ENCODE data around the gene SGTA.

DNA sequence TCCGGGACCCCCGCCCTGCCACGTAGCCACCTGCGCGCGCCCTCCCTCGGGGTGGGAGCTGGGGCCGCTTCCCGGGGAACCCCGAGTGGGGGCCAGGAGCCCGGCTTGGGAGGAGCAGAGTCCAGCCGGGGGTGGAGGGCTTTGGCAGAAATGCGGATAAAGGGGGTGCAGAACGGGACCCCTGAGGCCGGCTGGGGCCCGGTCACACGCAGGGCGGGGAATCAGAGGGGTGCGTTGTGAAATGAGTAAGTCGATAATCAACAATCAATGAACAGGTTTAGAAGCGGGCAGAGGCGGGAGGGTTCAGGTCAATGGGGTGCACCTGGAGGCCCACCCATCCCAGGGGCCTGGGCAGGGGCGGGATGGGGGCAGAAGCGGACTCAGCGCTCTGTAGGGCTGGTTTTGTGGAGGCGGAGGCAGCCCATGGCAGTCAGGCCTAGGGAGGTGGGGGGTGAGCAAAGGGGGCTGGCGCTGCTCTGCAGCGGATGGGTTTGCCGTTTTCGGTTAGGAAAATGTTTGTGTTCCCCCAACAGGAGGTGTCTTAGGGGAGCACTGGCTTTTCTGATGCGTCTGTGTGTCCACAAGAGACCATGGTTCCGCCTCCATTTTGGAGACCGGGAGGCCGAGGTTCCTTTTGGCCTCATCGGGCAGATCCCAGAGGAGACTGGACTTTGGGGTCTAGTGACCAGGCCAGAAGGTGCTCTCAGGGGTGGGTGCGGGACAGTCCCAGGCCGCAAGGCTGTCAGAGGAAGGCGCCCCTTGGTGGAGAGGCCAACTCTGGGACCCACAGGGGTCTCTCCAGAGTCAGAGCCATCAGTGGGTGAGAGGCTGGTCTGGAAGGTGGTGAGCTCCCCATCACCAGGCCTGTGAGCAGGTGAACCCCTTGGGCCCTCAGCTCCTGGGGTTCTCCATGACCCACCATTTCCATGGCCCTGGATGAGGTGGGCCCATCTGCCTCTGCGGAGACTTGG is 61.2 kb downstream of the SGTA start:
- TF ChIP-seq MEIS2 (IDR thresholded peaks at IDR 0.05; ENCODE audit: partially characterized antibody), result no peak
- TF ChIP-seq POLR2A (conservative IDR thresholded peaks at IDR 0.05), result no peak
- peak; percentile 59; the same call in 1 of the 2 replicates for TF ChIP-seq PHF8 (IDR thresholded peaks at IDR 0.05; ENCODE audit: borderline replicate concordance, low read length)
- TF ChIP-seq, protein P1, sequence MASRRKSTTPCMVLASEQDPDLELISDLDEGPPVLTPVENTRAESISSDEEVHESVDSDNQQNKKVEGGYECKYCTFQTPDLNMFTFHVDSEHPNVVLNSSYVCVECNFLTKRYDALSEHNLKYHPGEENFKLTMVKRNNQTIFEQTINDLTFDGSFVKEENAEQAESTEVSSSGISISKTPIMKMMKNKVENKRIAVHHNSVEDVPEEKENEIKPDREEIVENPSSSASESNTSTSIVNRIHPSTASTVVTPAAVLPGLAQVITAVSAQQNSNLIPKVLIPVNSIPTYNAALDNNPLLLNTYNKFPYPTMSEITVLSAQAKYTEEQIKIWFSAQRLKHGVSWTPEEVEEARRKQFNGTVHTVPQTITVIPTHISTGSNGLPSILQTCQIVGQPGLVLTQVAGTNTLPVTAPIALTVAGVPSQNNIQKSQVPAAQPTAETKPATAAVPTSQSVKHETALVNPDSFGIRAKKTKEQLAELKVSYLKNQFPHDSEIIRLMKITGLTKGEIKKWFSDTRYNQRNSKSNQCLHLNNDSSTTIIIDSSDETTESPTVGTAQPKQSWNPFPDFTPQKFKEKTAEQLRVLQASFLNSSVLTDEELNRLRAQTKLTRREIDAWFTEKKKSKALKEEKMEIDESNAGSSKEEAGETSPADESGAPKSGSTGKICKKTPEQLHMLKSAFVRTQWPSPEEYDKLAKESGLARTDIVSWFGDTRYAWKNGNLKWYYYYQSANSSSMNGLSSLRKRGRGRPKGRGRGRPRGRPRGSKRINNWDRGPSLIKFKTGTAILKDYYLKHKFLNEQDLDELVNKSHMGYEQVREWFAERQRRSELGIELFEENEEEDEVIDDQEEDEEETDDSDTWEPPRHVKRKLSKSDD (conservative IDR thresholded peaks at IDR 0.05; ENCODE audit: low read length), result no peak
- TF ChIP-seq EWSR1 (IDR thresholded peaks at IDR 0.05; ENCODE audit: borderline replicate concordance, low read depth, partially characterized antibody), result no peak
- TF ChIP-seq, protein P2, sequence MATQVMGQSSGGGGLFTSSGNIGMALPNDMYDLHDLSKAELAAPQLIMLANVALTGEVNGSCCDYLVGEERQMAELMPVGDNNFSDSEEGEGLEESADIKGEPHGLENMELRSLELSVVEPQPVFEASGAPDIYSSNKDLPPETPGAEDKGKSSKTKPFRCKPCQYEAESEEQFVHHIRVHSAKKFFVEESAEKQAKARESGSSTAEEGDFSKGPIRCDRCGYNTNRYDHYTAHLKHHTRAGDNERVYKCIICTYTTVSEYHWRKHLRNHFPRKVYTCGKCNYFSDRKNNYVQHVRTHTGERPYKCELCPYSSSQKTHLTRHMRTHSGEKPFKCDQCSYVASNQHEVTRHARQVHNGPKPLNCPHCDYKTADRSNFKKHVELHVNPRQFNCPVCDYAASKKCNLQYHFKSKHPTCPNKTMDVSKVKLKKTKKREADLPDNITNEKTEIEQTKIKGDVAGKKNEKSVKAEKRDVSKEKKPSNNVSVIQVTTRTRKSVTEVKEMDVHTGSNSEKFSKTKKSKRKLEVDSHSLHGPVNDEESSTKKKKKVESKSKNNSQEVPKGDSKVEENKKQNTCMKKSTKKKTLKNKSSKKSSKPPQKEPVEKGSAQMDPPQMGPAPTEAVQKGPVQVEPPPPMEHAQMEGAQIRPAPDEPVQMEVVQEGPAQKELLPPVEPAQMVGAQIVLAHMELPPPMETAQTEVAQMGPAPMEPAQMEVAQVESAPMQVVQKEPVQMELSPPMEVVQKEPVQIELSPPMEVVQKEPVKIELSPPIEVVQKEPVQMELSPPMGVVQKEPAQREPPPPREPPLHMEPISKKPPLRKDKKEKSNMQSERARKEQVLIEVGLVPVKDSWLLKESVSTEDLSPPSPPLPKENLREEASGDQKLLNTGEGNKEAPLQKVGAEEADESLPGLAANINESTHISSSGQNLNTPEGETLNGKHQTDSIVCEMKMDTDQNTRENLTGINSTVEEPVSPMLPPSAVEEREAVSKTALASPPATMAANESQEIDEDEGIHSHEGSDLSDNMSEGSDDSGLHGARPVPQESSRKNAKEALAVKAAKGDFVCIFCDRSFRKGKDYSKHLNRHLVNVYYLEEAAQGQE (IDR thresholded peaks at IDR 0.05; ENCODE audit: borderline replicate concordance), result no peak
- TF ChIP-seq, protein P2 (CRISPR knock-in tag; IDR thresholded peaks at IDR 0.05; ENCODE audit: low read depth), result no peak
- TF ChIP-seq NRF1 (conservative IDR thresholded peaks at IDR 0.05 in 1 of 2, IDR thresholded peaks at IDR 0.05 in 1 of 2), result no peak
- no peak for TF ChIP-seq ZNF436 (CRISPR knock-in tag; IDR thresholded peaks at IDR 0.05)
- TF ChIP-seq, protein P3, sequence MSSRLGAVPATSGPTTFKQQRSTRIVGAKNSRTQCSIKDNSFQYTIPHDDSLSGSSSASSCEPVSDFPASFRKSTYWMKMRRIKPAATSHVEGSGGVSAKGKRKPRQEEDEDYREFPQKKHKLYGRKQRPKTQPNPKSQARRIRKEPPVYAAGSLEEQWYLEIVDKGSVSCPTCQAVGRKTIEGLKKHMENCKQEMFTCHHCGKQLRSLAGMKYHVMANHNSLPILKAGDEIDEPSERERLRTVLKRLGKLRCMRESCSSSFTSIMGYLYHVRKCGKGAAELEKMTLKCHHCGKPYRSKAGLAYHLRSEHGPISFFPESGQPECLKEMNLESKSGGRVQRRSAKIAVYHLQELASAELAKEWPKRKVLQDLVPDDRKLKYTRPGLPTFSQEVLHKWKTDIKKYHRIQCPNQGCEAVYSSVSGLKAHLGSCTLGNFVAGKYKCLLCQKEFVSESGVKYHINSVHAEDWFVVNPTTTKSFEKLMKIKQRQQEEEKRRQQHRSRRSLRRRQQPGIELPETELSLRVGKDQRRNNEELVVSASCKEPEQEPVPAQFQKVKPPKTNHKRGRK (tag; IDR thresholded peaks at IDR 0.05), result no peak
- no peak for TF ChIP-seq NFYB (IDR thresholded peaks at IDR 0.05; ENCODE audit: extremely low read depth, insufficient read length)
- TF ChIP-seq, protein P4, sequence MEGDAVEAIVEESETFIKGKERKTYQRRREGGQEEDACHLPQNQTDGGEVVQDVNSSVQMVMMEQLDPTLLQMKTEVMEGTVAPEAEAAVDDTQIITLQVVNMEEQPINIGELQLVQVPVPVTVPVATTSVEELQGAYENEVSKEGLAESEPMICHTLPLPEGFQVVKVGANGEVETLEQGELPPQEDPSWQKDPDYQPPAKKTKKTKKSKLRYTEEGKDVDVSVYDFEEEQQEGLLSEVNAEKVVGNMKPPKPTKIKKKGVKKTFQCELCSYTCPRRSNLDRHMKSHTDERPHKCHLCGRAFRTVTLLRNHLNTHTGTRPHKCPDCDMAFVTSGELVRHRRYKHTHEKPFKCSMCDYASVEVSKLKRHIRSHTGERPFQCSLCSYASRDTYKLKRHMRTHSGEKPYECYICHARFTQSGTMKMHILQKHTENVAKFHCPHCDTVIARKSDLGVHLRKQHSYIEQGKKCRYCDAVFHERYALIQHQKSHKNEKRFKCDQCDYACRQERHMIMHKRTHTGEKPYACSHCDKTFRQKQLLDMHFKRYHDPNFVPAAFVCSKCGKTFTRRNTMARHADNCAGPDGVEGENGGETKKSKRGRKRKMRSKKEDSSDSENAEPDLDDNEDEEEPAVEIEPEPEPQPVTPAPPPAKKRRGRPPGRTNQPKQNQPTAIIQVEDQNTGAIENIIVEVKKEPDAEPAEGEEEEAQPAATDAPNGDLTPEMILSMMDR (IDR thresholded peaks at IDR 0.05 in 2 of 3, conservative IDR thresholded peaks at IDR 0.05 in 1 of 3; ENCODE audit: insufficient read depth in 2 of 3, low read depth in 1 of 3, low read length in 3 of 3), result no peak
- no peak for TF ChIP-seq MYC (IDR thresholded peaks at IDR 0.05; ENCODE audit: low read depth, low read length)
- no peak for TF ChIP-seq MYC (CRISPR knock-in tag; IDR thresholded peaks at IDR 0.05; ENCODE audit: borderline replicate concordance, low read depth)
- TF ChIP-seq TEAD4 (IDR thresholded peaks at IDR 0.05; ENCODE audit: low read length), result no peak
- no peak for TF ChIP-seq TEAD4 (CRISPR knock-in tag; IDR thresholded peaks at IDR 0.05; ENCODE audit: borderline replicate concordance)

Data from K562 (cell line).